Nephron progenitor cell (in vitro differentiated cells): Measurements from ENCODE around the gene RBSN.

Experiments used
- DNase-seq: peaks from one replicate; pipeline ENCODE4 v3.0.0; 2021
- H3K27ac Mint-ChIP-seq: 2 replicates; pipeline ENCODE4 v1.8.0; 2021; ENCODE audit warnings: mild to moderate bottlenecking, moderate library complexity, mixed read lengths
- H3K27me3 Mint-ChIP-seq: 2 replicates; pipeline ENCODE4 v1.8.0; 2021; ENCODE audit warnings: mild to moderate bottlenecking, low read depth, mixed read lengths; ENCODE audit not compliant: poor library complexity
- H3K36me3 Mint-ChIP-seq: 2 replicates; pipeline ENCODE4 v1.8.0; 2021; ENCODE audit warnings: low read depth, mixed read lengths
- H3K4me1 Mint-ChIP-seq: 2 replicates; pipeline ENCODE4 v1.8.0; 2021; ENCODE audit warnings: mixed read lengths
- H3K4me3 Mint-ChIP-seq: 2 replicates; pipeline ENCODE4 v1.8.0; 2021; ENCODE audit warnings: mild to moderate bottlenecking, moderate library complexity, mixed read lengths
- H3K9me3 Mint-ChIP-seq: 2 replicates; pipeline ENCODE4 v1.8.0; 2021; ENCODE audit warnings: mild to moderate bottlenecking, moderate library complexity, mixed read lengths
- TF ChIP-seq, protein P1 (sequence below): fragments of 200-600 bp; sonication (generic); IDR thresholded peaks from 2 replicates; pipeline ENCODE4 v1.5.0; 2021; ENCODE audit warnings: antibody characterized with exemption

RBSN gene

DNA sequence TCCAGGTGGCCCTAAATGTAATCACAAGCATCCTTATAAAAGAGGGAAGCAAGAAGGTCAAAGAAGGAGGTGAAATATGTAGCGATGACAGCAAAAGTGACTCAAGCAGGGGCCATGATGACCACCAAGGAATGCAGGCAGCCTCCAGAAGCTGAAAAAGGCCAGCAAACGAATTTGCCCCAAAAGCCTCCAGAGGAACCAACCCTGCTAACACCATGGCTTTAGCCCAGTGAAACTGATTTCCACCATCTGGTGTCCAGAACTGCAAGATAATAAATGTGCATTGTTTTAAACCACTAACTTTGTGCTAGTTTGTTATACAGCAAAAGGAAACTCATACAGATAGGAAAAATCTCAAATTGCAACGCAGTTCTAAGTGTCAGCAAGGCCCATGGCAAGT lies 23.0 kb upstream of the RBSN start:
- peaks cover 62% of the 10 kb centered on the region for H3K27me3 Mint-ChIP-seq
- H3K36me3 Mint-ChIP-seq = no peaks in the 10 kb centered on the region
- no peak overlapping the region for H3K27ac Mint-ChIP-seq
- TF ChIP-seq, protein P1, sequence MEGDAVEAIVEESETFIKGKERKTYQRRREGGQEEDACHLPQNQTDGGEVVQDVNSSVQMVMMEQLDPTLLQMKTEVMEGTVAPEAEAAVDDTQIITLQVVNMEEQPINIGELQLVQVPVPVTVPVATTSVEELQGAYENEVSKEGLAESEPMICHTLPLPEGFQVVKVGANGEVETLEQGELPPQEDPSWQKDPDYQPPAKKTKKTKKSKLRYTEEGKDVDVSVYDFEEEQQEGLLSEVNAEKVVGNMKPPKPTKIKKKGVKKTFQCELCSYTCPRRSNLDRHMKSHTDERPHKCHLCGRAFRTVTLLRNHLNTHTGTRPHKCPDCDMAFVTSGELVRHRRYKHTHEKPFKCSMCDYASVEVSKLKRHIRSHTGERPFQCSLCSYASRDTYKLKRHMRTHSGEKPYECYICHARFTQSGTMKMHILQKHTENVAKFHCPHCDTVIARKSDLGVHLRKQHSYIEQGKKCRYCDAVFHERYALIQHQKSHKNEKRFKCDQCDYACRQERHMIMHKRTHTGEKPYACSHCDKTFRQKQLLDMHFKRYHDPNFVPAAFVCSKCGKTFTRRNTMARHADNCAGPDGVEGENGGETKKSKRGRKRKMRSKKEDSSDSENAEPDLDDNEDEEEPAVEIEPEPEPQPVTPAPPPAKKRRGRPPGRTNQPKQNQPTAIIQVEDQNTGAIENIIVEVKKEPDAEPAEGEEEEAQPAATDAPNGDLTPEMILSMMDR = no peak
- H3K9me3 Mint-ChIP-seq = no peaks in the 10 kb centered on the region
- no peaks in the 10 kb centered on the region for H3K4me1 Mint-ChIP-seq
- no peak for DNase-seq
- H3K4me3 Mint-ChIP-seq = no peak overlapping the region

DNA sequence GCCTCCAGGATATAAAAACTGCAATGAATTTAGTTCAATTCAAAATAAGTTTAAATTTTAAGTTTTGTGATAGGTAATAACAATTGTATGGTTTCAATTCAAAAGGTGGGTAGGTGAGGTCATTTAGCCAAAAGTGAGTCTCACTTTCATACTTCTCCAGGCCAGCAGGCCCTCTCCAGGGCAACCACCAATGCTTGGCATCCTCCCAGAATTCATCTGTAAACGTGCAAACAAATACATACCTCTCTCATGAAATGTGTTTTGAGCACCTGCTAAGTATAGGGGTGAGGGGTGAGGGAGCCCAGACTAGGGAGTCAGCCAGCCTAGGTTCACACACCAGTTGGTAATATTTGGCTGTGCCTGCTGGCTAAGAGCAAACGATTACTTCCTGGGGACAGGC lies 22.0 kb upstream of the RBSN start:
- no peak for DNase-seq
- Mint-ChIP-seq H3K27me3 (peaks cover 61% of the 10 kb centered on the region), H3K4me3 (no peak overlapping the region), H3K9me3 (peaks cover 4% of the 10 kb centered on the region), H3K4me1 (no peaks in the 10 kb centered on the region), H3K27ac (no peak overlapping the region), H3K36me3 (no peaks in the 10 kb centered on the region)
- TF ChIP-seq, protein P1 = no peak

DNA sequence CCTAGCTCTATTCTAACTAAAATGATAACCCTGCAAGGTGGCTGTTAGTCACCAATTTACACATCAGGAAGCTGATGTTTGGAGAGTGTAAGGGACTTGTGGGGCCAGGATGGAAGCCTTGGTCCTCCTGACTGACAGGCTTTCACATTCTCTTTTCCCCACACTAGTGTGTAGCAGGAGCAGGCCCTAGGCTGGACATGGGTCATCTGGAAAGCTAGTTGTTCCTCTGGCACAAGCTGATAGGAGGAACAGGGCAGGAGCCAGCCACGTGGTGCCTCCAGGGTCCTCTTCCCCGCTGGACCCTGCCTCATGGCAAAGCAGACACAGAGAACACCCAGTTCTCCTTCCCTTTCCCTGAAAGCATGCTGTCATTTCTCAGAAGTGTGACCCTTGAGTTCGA lies 18.1 kb upstream of the RBSN start:
- H3K27ac Mint-ChIP-seq = no peak overlapping the region
- H3K4me3 Mint-ChIP-seq = no peak overlapping the region
- H3K4me1 Mint-ChIP-seq = peaks cover 8% of the 10 kb centered on the region
- TF ChIP-seq, protein P1 = no peak
- DNase-seq = no peak
- H3K36me3 Mint-ChIP-seq = no peaks in the 10 kb centered on the region
- H3K9me3 Mint-ChIP-seq = peaks cover 4% of the 10 kb centered on the region
- H3K27me3 Mint-ChIP-seq = peaks cover 48% of the 10 kb centered on the region

DNA sequence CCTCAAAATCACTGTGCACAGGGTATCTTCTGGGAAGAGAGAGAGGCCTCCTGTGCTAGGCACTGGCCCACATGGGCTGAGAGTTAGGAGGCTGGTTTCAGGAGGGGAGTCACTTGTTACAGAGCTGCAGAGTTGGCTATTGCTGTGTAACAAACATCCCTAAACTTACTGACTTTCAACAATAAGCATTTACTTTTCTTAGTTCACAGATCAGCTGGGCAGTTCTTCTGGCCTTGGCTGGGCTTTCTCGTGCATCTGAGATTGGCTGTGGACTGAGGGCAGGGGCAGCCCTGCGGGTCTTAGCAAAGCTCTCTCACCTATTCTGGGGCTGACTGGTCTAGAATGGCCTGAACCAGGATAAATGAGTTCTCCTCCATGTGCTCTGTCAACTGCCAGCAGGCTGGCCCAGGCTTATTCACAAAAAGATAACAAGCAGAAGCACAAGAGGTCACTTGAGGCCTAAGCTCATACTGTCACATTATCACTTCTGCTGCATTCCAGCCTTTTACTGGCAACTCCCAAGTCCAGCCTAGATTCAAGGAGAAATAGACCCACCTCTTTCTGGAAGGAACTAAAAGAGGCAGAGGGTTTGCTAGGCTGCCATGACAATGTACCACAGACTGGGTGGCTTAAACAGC lies 17.2 kb upstream of the RBSN start:
- Mint-ChIP-seq H3K36me3 (no peaks in the 10 kb centered on the region), H3K4me1 (peaks cover 8% of the 10 kb centered on the region), H3K4me3 (no peak overlapping the region), H3K9me3 (peaks cover 4% of the 10 kb centered on the region), H3K27me3 (peaks cover 43% of the 10 kb centered on the region), H3K27ac (no peak overlapping the region)
- no peak for DNase-seq
- TF ChIP-seq, protein P1 = no peak

DNA sequence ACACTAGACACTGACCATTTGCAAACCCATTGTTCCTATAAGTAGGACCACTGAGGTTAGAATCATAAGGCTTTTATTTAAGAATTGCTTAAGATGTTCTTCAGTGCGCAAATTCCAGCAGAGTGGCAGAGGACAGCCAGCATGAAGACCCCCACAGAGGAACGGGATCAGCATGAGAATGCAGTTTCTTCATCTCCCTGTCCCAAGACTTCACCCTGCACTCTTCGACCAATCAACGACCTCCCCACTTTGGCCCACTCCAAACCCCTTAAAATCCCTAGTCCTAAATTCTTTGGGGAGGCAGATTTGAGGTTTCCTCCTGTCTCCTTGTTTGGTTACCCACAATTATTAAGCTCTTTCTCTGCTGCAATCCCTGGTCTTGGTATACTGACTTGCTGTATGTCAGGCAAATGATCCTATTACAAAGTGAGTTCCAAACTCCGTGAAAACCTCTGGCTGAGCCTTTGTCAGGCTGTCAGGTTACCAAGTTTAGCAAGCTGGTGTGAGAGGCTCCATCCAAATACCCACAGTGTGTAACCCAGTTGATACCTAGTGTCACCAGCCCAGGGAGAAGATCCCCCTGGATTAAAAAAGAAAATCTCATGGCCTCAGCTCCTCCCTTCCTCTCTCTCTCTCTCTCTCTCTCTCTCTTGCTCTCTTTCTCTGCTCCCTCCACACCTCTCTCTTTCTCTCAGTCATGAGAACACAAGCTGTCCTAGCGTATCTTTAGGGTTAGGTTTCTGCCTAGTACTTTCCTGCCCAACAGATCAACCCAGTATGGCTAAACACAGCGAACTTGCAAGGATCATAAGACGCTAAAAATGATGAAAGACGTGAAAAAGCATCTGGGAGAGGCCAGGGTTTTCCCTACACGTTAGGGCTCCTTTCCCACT lies 15.8 kb upstream of the RBSN start:
- Mint-ChIP-seq H3K4me3 (no peak overlapping the region), H3K27me3 (peaks cover 35% of the 10 kb centered on the region), H3K36me3 (no peaks in the 10 kb centered on the region), H3K9me3 (peaks cover 4% of the 10 kb centered on the region), H3K27ac (no peak overlapping the region), H3K4me1 (peaks cover 17% of the 10 kb centered on the region)
- DNase-seq = no peak
- TF ChIP-seq, protein P1 = no peak
